ENCODE data around the gene BET1L.

DNA sequence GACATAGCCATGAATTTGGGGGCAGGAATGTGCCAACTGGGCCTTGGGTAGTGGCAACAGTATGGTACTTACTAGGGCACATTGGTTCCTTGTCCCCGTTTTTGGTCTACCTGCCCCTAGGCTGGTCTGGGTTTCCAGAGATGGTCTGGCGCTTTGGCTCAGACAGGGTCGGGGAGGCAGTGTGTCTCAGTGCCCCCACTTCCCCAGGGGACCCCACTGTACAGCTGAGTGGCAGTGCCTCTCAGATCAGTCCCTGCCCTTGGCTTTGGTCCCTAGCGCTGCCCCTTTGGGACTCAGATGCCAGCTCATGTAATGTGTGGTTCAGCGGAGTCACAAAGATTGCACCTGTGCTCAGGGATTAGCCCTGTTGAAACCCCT is 3.6 kb upstream of the BET1L start:
- TF ChIP-seq, protein P1, sequence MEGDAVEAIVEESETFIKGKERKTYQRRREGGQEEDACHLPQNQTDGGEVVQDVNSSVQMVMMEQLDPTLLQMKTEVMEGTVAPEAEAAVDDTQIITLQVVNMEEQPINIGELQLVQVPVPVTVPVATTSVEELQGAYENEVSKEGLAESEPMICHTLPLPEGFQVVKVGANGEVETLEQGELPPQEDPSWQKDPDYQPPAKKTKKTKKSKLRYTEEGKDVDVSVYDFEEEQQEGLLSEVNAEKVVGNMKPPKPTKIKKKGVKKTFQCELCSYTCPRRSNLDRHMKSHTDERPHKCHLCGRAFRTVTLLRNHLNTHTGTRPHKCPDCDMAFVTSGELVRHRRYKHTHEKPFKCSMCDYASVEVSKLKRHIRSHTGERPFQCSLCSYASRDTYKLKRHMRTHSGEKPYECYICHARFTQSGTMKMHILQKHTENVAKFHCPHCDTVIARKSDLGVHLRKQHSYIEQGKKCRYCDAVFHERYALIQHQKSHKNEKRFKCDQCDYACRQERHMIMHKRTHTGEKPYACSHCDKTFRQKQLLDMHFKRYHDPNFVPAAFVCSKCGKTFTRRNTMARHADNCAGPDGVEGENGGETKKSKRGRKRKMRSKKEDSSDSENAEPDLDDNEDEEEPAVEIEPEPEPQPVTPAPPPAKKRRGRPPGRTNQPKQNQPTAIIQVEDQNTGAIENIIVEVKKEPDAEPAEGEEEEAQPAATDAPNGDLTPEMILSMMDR (IDR thresholded peaks at IDR 0.05; ENCODE audit: insufficient read depth, low read length) = no peak
- TF ChIP-seq, protein P2, sequence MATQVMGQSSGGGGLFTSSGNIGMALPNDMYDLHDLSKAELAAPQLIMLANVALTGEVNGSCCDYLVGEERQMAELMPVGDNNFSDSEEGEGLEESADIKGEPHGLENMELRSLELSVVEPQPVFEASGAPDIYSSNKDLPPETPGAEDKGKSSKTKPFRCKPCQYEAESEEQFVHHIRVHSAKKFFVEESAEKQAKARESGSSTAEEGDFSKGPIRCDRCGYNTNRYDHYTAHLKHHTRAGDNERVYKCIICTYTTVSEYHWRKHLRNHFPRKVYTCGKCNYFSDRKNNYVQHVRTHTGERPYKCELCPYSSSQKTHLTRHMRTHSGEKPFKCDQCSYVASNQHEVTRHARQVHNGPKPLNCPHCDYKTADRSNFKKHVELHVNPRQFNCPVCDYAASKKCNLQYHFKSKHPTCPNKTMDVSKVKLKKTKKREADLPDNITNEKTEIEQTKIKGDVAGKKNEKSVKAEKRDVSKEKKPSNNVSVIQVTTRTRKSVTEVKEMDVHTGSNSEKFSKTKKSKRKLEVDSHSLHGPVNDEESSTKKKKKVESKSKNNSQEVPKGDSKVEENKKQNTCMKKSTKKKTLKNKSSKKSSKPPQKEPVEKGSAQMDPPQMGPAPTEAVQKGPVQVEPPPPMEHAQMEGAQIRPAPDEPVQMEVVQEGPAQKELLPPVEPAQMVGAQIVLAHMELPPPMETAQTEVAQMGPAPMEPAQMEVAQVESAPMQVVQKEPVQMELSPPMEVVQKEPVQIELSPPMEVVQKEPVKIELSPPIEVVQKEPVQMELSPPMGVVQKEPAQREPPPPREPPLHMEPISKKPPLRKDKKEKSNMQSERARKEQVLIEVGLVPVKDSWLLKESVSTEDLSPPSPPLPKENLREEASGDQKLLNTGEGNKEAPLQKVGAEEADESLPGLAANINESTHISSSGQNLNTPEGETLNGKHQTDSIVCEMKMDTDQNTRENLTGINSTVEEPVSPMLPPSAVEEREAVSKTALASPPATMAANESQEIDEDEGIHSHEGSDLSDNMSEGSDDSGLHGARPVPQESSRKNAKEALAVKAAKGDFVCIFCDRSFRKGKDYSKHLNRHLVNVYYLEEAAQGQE (IDR thresholded peaks at IDR 0.05; ENCODE audit: insufficient replicate concordance, low read depth) = no peak
- TF ChIP-seq POLR2AphosphoS5 (IDR thresholded peaks at IDR 0.05; ENCODE audit: low read depth) = no peak
